Transverse colon (tissue), 3 donors: ENCODE measurements around the gene NLGN4Y.

ENCODE experiments used
- CTCF ChIP-seq, 5 experiments: fragments of 200-600 bp in 3 of 5; fragments of 450-650 bp in 2 of 5; sonication (generic) in 3 of 5; IDR thresholded peaks; 1 replicate in 2 of 5; 2 replicates in 3 of 5; pipeline ENCODE4 v1.5.1; 2016 to 2017; ENCODE audit warnings: antibody characterized with exemption in 5 of 5, inconsistent platforms in 3 of 5, mild to moderate bottlenecking in 2 of 5, moderate library complexity in 1 of 5
- POLR2A ChIP-seq: fragments of 450-650 bp; IDR thresholded peaks from one replicate; pipeline ENCODE4 v1.6.1; 2016; ENCODE audit warnings: antibody characterized with exemption, mild to moderate bottlenecking, moderate library complexity

- no peak for TF ChIP-seq CTCF (IDR thresholded peaks at IDR 0.05)
- TF ChIP-seq POLR2A = no peak
Measured at GRCh38 chrY:14633718-14634117, 109.4 kb downstream of the NLGN4Y start.
